ENCODE measurements around the gene TAF4. TPM values are rescaled to one million over a fixed set of nuclear protein-coding genes. Genes with fewer than 3 reads are reported as not detected.
A peak's percentile ranks its signal among the peaks of the same experiment; 100 is the strongest.

The TAF4 gene
- total RNA-seq, 4 donors from 2014 or later: 18.0 to 31.8 (median 25.8) TPM

DNA sequence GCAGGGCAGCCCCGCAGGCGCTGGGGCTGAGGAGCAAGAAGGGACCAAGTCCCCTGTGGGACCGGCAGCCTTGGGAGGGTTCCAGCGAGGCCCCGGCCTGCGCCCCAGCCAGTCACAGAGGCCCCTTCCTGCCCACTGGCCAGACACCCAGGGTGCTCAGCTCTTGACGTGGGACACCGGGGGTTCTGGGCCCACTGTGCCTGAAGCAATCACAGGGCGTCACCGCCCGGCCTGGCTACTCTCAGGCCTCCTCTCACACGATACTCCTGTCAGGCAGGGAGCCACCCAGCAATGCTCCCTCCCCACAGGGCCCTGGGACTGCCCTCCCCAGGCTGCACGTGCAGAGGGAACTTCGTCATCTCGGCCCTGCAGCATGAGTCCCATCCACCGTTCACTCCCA lies 14.5 kb downstream of the TAF4 start:
- peak in 1 of 2 donors; percentile 67 for DNase-seq (ENCODE audit: low spot score in 2 of 2)
- Histone ChIP-seq H3K4me3 (no peak overlapping the region), H3K27ac (no peak overlapping the region), H3K27me3 (no peaks in the 10 kb centered on the region), H3K36me3 (peaks cover 8% of the 10 kb centered on the region), H3K4me1 (no peaks in the 10 kb centered on the region), H3K9me3 (no peaks in the 10 kb centered on the region)
- WGBS: 57% methylated on average over 9 of the region's 16 CpGs
- no peak for TF ChIP-seq POLR2A (IDR thresholded peaks at IDR 0.05)
- no peak for TF ChIP-seq POLR2AphosphoS5 (IDR thresholded peaks at IDR 0.05)
- no peak for TF ChIP-seq EP300 (IDR thresholded peaks at IDR 0.05)
- TF ChIP-seq, protein P1, sequence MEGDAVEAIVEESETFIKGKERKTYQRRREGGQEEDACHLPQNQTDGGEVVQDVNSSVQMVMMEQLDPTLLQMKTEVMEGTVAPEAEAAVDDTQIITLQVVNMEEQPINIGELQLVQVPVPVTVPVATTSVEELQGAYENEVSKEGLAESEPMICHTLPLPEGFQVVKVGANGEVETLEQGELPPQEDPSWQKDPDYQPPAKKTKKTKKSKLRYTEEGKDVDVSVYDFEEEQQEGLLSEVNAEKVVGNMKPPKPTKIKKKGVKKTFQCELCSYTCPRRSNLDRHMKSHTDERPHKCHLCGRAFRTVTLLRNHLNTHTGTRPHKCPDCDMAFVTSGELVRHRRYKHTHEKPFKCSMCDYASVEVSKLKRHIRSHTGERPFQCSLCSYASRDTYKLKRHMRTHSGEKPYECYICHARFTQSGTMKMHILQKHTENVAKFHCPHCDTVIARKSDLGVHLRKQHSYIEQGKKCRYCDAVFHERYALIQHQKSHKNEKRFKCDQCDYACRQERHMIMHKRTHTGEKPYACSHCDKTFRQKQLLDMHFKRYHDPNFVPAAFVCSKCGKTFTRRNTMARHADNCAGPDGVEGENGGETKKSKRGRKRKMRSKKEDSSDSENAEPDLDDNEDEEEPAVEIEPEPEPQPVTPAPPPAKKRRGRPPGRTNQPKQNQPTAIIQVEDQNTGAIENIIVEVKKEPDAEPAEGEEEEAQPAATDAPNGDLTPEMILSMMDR (IDR thresholded peaks at IDR 0.05): no peak

DNA sequence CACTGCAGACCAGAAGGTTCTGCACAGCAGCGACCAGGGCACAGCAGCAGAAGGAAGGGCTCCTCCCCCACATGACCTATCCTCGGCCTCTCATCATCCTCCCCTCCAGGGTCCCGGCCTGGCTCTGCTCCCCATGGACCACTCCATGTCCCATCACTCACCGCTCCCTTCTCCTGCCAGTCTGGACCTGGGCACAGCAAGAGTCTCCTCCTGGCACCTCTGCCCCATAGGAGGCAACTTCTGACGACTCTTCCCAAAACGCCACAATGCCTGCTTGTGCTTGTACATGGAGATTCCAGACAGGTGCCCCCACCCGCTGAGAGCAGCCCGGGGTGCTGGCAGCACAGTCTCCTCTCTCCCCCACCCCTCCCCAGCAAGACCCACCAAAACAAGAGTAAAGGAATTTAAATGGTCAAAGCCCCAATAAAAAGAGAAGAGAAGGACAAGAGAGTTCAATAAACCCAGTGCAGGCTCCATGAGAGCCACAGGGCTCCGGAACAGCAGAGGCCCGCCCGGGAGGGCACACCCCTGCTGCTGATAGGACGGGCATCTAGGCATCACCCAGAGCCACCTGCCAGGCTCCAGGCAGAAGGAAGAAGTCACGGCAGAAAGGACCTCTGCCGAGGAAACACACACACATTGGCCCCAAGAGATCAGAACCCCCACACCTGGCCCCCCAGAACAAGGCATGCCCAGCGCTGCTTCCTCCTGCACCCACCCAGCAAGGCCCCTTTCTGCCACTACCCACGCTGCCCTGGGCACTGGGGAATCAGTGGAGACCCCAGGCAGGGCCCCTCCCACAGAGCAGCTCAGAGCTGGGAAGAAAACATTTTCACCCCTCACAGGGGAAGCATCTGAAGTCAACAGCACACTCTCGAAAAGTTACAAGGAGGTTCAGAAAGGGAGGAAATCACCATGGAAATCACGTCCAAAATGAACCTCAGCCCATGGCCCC lies 15.2 kb downstream of the TAF4 start:
- peaks cover 8% of the 10 kb centered on the region for H3K36me3 ChIP-seq
- no peaks in the 10 kb centered on the region for H3K27me3 ChIP-seq
- 67% methylated on average over 17 of the region's 18 CpGs for WGBS
- no peaks in the 10 kb centered on the region for H3K4me1 ChIP-seq
- H3K27ac ChIP-seq: no peak overlapping the region
- DNase-seq (ENCODE audit: low spot score in 2 of 2): peak; percentile 44 to 75
- no peaks in the 10 kb centered on the region for H3K9me3 ChIP-seq
- TF ChIP-seq POLR2AphosphoS5 (IDR thresholded peaks at IDR 0.05) (no peak), EP300 (IDR thresholded peaks at IDR 0.05) (no peak), POLR2A (IDR thresholded peaks at IDR 0.05) (no peak)
- TF ChIP-seq, protein P1 (IDR thresholded peaks at IDR 0.05): no peak
- H3K4me3 ChIP-seq: no peak overlapping the region

DNA sequence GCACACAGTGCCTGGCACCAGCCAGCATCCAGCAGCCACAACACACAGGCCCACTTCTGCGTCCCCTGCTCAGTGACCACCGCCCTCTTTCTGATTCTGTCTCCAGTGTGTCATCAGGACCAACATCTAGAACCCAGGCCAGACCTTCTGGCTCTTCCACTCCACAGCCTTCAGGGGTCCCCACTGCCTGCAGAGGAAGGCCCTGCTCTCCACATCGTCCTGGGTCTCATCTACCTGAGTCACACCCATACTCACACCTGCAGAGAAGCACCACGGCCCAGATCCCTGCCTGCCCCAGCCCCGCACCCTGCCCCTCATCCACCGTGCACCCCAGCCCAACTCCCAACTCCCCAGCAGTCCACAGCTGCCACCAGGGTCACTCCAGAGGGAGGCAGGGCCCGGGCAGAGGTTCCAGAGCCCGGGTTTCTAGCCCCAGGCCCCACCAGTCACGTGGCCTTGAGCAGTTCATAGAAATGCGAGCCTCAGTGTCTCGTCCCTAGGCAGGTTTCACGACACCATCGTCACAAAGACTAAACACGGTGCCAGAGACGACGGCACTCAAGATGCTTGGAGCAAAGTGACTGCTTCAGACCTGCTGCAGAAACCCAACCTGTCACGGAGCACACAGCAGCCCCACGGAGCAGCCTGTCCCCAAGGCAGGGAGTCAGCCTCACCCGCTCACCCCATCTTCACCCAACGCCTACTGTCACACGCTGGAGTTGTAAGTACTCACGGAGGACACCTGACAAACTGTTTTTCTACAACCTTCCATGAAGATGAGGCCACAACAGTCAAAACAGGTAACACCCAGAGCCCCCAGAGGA lies 16.1 kb downstream of the TAF4 start:
- peak in 1 of 2 donors; percentile 37 for DNase-seq (ENCODE audit: low spot score in 2 of 2)
- no peaks in the 10 kb centered on the region for H3K9me3 ChIP-seq

DNA sequence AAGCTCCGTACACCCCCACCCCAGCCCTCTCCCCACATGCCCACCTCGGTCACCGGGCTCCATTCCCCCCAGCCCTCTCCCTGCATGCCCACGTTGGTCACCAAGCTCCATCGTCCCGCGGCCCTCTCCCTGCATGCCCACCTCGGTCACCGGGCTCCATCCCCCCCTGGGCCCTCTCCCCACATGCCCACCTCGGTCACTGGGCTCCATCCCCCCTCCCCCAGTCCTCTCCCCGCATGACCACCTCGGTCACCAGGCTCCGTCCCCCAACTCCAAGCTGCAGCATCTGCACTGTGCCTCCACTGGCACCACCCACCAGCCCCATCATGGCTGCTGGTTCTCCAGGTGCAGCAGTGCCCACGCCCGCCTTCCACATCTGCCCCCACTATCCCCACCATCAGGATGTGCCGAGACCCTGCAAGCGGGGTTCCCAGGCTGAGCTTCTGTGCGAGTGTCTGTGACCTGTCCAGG lies 16.8 kb downstream of the TAF4 start:
- Histone ChIP-seq H3K4me3 (no peak overlapping the region), H3K27me3 (no peaks in the 10 kb centered on the region), H3K27ac (no peak overlapping the region), H3K9me3 (no peaks in the 10 kb centered on the region), H3K4me1 (no peaks in the 10 kb centered on the region), H3K36me3 (peaks cover 4% of the 10 kb centered on the region)
- peak in 1 of 2 donors; percentile 71 for DNase-seq (ENCODE audit: low spot score in 2 of 2)
- 87% methylated on average over 13 of the region's 18 CpGs for WGBS
- no peak for TF ChIP-seq POLR2AphosphoS5 (IDR thresholded peaks at IDR 0.05)
- no peak for TF ChIP-seq POLR2A (IDR thresholded peaks at IDR 0.05)
- TF ChIP-seq, protein P1 (IDR thresholded peaks at IDR 0.05): no peak
- TF ChIP-seq EP300 (IDR thresholded peaks at IDR 0.05): no peak

More for the DNA sequence above, 16.1 kb downstream of the TAF4 start:
- 88% methylated on average over 21 of the region's 22 CpGs for WGBS
- Histone ChIP-seq H3K4me1 (no peaks in the 10 kb centered on the region), H3K27me3 (no peaks in the 10 kb centered on the region), H3K4me3 (no peak overlapping the region), H3K36me3 (peaks cover 4% of the 10 kb centered on the region), H3K27ac (no peak overlapping the region)
- TF ChIP-seq EP300 (IDR thresholded peaks at IDR 0.05) (no peak), POLR2A (IDR thresholded peaks at IDR 0.05) (no peak)
- TF ChIP-seq, protein P1 (IDR thresholded peaks at IDR 0.05): no peak
